GM18502 (cell line): ENCODE data around the gene COL4A6.
"Not testable (repeated sequence)": the region's sequence is repeated elsewhere in the genome, so short reads cannot be mapped to it uniquely, and the experiment has no call there.

Experiments
- ATAC-seq: cut with Tn5 transposase; IDR thresholded peaks from one replicate; pipeline ENCODE4 v1.9.1; 2021; ENCODE audit warnings: mild to moderate bottlenecking; ENCODE audit not compliant: unreplicated experiment, poor library complexity

The COL4A6 gene

DNA sequence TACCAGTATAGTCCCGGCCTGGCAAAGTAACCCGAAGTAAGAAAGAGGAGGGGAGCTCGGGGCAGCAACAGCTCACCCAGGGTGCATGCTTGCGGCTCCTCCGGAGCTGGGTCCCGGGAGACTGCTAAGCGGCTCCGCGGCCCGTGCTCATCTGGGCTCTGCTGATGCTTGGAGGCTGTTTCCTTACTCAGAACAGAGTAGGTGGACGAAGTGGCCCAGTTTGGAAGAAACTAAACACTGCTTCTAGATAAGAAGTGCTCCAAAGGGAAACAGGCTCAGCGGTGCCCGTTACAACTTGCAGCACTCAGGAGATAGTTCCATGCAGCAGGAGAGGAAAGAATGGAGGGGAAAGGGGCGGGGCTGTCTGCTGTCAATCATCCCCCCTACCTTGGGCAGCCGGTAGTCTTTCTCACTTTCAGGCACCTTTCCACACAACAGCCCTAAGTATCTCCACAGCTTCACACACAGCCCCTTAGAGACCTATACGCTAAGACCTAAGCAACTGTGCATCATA, at the start of gene COL4A6:
Gene COL4A6 (minus strand): TSS at position 313 of the 514 bp plus-strand sequence. CDS start 226 bp downstream, at position 87.
- no peak for ATAC-seq

DNA sequence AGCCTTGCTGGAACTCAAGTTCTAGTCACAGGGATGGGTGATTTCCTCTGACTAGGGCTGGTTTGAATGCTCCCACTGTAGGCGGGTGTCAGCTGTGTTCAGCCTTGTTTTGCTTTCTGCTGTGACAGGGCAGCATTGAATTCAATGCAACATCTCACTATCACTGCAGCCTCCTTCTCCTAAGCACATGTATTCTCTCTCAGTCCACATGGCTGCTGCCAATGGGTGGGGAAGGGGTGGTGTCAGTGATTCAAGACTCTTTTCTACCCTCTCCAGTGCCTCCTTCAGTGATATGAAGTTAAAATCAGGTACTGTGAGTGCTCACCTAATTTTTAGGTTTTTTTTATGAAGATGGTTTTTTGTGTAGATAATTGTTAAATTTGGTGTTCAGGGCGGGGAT, 47.7 kb upstream of the COL4A6 start:
- ATAC-seq: no peak

DNA sequence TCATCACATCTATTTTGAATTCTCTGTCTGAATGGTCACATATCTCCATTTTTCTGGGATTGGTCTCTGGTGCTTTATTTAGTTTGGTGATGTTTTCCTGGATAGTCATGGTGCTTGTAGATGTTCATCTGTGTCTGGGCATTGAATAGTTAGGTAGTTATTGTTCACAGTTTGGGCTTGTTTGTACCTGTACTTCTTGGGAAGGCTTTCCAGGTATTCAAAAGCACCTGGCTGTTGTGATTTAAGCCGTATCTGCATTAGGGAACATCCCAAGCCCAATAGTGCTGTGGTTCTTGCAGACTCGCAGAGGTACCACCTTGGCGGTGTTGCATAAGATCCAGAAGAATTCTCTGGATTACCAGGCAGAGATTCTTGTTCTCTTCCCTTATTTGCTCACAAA, 46.0 kb upstream of the COL4A6 start:
- no peak for ATAC-seq

DNA sequence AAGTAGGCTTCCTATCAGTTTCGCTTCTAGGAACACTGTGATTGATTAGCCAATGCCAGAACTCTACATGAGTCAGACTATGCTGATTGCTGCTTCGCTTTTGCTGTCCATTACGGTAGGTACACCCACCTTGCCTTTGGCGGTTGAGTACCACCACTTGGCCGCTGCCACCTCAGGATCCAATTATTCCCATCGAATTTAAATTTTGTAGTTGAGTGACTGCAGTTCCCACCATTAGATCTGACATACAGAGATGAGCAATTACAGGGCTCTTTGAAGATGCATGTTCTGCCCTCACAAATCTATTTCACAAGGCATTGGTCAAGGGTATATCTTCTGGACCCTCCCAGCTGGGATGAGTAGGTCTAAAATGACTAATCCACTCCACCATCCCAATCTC, 43.3 kb upstream of the COL4A6 start:
- ATAC-seq: not testable (repeated sequence)

DNA sequence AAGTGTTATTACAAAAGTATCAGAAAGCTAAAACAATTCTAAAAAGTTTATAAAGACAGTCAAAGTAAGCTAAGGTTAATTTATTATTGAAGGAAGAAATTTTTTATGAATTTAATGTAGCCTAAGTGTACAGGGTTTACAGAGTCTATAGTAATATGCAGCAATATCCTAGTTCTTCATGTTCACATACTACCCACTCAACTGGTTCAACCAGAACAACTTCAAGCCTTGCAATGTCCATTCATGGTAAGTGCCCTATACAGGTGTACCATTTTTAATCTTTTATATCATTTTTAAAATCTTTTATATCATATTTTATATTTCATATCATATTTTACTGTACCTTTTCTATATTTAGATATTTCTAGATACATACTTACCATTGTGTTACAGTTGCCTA, 35.8 kb upstream of the COL4A6 start:
- ATAC-seq: no peak

DNA sequence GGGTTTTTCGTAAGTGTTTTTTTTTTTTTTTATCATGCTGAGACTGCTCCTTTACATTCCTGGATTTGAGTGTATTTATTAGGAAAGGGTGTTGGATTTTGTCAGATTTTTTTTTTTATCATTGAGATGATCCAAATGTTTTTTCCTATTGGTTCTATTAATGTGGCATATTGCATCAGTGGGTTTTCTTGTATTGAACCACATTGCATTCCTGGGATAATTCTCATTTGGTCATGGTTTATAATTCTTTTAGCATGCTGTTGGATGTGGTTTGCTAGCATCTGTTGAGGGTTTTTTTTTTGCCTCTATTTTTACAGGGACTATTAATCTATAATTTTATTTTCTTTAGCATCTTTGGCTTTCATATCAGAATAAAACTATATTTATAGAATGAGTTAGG, 30.3 kb upstream of the COL4A6 start:
- no peak for ATAC-seq

DNA sequence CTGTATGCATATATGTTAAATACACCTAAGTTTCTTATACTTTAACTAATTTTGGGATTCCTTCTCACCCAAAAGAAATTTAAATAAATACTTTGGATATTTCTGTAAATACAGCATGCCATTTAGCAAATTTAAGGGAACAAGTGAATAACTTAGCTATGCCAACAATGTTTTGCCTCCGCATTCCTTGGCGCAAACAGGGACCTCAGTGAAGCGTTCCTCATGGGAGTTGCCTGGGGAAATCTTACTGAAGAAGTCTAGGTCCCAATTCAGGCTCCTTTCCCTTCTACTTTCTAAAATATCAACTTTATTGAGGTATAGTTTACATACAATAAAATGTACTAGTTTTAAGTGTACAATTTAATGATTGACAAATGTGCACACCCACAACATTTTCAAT, 26.4 kb upstream of the COL4A6 start:
- no peak for ATAC-seq

DNA sequence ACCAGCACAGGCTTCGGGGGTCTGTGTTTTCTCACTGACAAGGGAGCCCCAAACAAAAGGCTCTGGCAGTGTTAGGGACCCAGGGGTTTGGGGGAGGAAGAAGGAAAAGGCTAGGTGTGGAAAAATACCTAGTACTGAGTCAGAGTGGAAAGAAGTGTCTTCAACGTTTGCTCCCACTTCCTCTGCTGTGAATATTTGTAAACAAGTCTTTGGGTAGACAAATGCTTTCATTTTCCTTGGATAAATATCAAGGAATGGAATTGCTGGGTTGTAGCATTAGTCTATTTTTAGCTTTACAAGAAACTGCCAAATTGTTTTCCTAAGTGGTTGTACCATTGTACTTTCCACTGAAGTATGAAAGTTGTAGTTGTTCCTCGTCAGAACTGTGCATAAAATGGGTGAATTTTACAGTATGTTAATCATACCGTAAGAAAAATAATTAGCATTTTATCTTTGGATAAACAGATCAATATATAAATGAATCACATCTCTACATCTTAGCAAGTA, 18.8 kb upstream of the COL4A6 start:
- ATAC-seq: no peak

DNA sequence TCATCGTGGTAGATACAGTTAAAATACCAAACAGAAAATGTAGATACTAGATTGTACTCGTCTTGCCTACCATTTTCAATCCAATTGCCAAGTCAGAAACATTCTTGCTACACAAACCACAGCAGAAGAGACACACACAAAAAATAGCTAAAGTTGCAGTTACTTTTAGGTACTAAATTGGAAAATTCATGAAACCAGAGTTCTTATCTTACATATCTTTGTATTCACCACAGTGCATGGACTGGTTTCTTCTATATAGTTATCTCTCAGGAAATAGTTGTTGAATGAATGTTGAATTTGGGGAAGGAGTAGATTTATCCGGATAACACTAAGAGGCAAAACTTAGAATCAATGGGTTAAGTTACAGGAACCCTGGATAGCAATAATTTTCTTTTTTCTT, 15.6 kb upstream of the COL4A6 start:
- ATAC-seq: no peak

DNA sequence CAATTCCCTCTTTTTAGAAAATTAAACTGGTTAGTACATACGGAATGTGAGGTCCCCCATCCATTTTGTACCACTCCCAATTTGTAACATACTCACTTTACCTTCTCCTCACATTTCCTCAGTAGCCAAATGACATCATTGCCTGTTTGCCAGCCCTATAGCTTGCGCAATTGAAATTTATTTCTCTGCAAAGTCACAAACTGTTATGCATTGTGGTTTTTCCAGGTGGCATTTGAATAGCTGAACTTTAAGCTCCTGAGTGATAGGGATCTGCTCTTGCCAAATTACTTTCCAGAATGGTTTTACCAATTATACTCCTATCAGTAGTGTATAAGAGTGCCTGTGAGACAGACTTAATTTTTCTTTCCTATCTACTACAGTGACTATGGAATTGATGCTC, 9.1 kb upstream of the COL4A6 start:
- no peak for ATAC-seq

DNA sequence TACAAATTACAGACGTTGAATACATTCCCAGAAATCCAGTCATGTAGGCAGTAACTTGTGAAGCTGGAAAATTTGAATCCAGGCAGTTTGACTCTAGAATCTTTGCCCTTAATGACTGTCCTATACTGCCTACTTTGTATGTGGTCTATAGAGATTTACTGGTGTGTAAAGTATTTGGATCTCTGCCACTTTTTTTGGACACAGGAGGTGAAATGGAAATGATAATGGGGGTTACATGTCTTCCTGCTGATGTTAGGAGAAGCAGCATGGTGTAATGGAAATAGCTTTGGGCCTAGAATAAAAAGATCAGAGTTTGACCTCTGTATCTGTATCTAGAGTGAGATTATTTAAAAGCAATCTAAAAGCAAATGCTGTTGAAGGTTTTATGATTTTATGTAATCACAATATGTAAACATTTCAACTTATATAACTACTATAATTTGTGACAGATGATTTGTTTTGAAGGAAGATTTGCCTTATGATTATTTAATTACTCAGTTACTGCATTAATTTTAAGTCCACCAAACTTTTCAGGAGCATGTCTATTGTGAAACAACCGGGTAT, 4.8 kb upstream of the COL4A6 start:
- no peak for ATAC-seq

DNA sequence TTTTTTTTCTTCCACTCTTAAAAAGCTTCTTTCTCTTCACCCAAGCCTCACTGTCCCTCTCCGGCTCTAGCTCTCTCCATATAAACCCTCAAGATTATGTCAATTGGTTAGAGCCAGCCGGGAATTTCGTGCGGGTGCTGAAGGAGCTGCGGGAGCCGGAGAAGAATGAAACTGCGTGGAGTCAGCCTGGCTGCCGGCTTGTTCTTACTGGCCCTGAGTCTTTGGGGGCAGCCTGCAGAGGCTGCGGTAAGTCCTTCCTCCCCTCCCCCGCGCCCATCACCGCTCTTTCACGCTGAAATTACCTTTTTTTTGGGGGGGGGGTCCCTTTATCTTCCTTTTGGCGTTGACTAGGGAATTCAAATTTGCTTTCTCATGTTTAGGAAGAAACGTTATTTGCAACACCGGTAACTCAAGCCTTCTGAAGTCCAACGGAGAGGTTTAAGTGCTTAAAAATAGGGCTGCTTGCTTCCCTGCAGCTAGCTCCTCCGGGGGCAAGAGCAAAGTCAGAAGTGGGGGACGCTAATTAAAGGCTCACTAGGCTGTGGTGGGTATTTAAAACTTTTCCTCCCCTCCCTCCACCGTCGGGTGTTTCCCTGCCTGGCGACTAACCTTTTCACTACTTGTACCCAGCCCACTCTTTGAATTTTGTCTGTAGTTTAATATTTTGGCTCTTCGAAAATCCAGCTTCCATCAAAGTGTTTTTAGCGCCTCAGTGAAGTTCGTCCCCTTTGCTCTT, 1.9 kb upstream of the COL4A6 start:
- no peak for ATAC-seq

DNA sequence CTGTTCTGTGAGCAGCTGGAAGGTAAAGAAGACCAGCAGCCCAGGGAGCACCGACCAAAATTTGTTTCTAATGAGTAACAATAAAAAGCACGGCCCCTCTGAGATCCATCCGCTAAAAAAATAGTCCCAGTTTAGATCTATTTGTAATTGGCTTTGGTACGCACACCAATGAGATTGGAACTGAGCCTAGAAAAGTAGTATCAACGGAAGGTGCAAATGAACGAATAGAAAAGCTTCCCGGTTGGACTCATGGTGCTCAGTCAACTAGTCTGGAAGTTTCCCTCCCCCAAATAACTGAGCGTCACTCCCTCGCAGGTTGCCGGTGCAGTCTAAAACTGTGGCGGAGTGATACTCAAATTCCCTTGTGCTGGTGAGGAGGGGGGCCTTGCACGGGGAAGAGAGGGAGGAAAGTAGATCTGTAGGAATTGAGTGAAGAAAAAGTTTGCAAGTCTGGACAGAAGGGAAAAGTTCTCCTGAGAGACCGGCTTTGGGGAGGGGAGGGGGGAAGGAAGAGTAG, 1.3 kb upstream of the COL4A6 start, which contains the start of gene COL4A5:
Gene COL4A5 (plus strand): TSS at position 413 of the 517 bp plus-strand sequence. CDS start 288 bp downstream, outside the sequence.
- ATAC-seq: no peak

DNA sequence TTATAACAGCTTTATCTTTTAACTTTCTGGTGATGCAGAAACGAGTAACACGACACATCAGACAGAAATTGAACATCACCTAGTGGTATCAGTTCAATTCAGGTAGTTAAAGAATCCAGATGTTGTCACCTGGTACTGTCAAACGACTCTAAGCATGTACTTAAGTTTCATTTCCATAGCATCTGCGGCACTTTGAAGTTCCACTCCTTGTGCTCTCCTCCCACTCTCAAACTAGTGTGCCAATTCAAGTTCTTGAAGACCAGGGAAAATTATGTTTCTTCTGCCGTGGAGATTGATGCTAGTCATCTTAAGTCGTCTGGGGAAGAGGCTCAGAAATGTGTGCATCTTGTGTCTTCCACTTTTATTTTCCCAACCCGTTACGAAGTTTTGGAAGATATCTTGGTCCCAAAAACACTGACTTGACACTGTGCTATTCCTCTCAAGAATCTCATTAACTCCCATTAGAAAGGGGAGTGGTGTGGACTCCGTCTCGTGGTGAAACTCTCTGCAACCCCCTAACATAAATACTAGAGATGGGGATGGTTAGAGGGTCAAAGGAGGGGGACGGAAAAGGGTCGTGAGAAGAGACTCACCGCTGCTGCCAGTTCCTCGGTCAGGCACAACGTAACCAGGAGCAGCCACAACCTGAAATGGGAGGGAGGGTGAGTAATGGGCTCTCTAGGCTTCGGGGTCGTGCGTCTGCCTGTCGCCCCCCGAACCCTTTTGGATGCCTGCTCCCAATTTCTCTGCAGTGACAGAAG, 693 bp downstream of the COL4A6 start:
- ATAC-seq: no peak

DNA sequence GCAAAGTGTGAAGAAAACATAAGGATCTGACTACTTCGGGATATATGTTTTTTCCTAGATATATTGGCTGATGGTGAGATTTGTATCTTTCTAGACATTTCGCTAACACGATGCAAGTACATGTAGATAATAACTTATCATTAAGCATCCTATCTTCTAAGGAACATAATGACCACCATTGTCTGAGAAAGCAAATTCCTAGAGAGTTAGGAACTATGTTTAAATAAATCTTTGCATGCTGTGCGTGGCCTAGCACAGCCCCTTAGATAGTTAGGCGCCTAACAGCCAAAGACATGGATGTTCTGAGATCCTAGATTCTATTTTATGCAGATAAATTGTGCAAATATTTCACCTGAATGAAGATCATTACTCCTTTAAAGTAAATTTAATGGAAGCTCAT, 3.0 kb downstream of the COL4A6 start:
- ATAC-seq: no peak

DNA sequence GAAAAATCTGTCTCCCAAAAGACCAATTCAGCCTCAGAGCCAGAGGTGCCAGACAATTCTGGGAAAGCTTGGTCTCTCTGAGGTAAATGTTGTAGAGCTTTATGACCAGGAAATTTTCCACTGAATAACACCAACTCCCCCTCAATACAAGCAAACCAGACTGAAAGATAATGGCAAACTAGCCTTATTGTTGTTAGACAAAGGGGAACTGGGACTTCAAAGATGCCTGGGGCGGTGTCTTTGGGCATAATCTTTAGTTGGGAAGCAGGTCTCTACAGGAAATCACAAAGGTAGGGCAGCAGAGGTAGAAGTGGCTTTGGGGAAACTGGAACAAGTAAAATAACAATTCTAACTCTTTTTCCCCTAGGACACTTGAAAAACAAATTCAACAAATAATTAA, 12.0 kb downstream of the COL4A6 start:
- no peak for ATAC-seq

DNA sequence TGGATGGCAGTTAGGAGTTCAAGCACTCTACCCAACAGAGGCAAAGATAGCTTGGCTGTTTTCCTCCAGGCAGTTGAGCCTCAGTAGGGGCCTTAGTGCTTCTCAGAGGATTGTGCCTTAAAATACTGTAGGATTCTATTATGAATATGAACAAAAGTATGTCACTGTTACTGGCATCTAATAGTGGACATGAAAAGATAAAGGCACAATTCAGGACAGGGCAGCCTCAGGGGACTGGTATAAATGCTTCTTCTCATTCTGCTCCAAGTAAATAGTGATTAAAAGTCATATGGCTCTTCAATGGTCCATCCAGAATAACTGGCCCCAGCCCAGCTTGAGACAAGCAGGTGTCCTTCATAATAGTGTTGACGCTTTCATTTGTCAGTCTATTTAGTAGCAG, 17.7 kb downstream of the COL4A6 start:
- no peak for ATAC-seq

DNA sequence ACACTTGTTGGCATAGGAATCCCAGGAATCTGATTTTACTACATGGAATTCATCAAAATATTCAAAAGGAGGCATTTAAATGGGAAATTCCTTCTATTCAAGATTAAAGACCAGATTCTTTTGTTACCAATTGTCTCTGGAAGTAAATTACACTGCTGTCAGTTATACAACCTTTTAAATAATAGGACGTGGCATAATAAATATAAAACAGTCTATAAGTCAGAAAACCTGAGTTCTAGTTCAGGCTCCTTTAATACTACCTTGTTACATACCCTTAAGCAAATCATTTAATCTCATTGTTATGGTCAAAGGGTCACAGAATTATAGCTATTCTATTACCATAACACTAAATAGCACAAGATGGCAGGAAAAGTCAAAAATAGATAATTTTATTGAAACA, 18.8 kb downstream of the COL4A6 start:
- no peak for ATAC-seq

DNA sequence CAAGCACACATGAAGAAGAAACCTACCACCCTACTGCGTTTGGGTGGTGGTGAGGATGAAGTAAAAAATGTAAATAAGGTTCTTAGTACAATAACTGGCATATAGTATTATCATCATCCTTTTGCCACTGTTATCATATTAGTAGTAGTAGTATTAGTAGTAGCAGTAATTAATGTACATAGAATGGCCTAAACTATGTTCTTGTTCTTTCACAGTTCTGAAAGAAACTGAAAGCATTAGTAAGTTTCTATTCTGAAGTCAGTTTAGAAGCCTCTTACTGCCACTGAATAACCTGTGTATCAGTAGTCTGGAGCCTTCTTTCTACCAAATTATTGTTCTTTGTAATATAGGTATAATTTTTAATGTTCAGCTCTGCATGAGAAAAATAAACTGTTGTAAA, 21.0 kb downstream of the COL4A6 start:
- ATAC-seq: peak; percentile 80

DNA sequence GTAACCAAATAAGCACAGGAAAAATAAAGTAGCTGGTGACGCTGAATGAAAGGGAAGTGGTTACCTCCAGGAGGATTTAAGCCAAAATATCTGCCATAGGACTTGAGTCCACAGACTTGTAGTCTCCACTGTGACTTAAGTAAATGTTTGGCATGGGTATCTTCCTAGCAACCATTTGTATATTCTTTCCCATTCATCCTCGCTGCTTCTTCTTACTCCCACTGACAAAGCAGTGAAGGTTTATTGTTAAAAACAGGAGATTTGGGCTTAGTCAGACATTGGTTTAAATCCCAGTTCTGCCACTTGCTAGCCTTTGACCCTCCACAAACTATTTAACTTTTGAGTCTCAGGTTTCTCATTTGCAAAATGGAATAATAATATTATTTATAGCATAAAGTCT, 22.3 kb downstream of the COL4A6 start:
- no peak for ATAC-seq

DNA sequence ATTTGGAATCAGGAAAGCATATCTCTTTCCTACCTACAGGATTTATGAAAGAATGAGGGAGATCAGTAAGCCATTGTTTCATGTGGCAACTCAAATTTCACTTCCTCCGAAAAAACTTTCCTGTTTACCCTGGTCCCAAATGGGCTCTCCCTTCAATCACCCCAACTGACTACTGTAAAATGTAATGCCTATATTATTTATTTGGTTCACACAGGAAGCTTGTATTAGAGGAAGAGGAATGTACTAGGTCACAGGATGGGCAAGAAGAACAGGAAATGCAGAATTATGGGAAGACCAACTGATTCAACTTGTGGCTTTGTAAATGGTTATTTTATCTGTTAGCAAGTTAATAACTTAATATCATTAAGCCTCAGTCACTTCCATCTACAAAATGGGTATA, 23.1 kb downstream of the COL4A6 start:
- ATAC-seq: no peak
